Thoracic aorta (tissue), 2 donors: ENCODE data around the gene PUSL1. TPM values are rescaled to one million over a fixed set of nuclear protein-coding genes. Genes with fewer than 3 reads are reported as not detected.

Experiments used
- ATAC-seq: fragments of 150-250 bp; one replicate; pipeline ENCODE4 v1.8.0; 2017; ENCODE audit warnings: low read depth; ENCODE audit not compliant: insufficient number of reproducible peaks, low FRiP score
- DNase-seq: peaks from one replicate; pipeline ENCODE4 v3.0.0-alpha.2; 2020; ENCODE audit warnings: low spot score
- H3K27ac ChIP-seq, 2 donors: fragments of 200-600 bp; sonication (generic); 1 replicate in 1 of 2; 2 replicates in 1 of 2; pipeline ENCODE4 v1.5.1; 2016; ENCODE audit warnings: mild to moderate bottlenecking in 2 of 2, moderate library complexity in 2 of 2
- H3K27me3 ChIP-seq: fragments of 200-600 bp; sonication (generic); replicated peaks from 2 replicates; pipeline ENCODE4 v1.6.0; 2016; ENCODE audit warnings: mild to moderate bottlenecking; ENCODE audit not compliant: insufficient read depth
- H3K36me3 ChIP-seq: fragments of 200-600 bp; sonication (generic); one replicate; pipeline ENCODE4 v1.5.1; 2016
- H3K4me1 ChIP-seq, 2 donors: fragments of 200-600 bp; sonication (generic); 1 replicate in 1 of 2; 2 replicates in 1 of 2; pipeline versions ENCODE4 v1.5.1 to v1.6.0; 2016; ENCODE audit warnings: low read depth in 2 of 2, mild to moderate bottlenecking in 1 of 2; ENCODE audit not compliant: control insufficient read depth in 1 of 2
- H3K4me3 ChIP-seq: fragments of 200-600 bp; sonication (generic); 2 replicates; pipeline ENCODE4 v1.5.1; 2016; ENCODE audit warnings: mild to moderate bottlenecking
- H3K9me3 ChIP-seq: fragments of 200-600 bp; sonication (generic); 2 replicates; pipeline ENCODE4 v1.5.1; 2016
- CTCF ChIP-seq: fragments of 200-600 bp; sonication (generic); IDR thresholded peaks from one replicate; pipeline ENCODE4 v1.5.1; 2019; ENCODE audit warnings: antibody characterized with exemption
- total RNA-seq, 2 donors: library from RNA; depleted of rRNA; stranded (reverse); fragments of >200 nt; gene quantifications; one replicate each; pipeline versions ENCODE4 v1.1.0 to v1.2.3, GENCODE V29; 2016

Gene PUSL1
- total RNA-seq, 2 donors from 2014 or later: 22.1 to 22.6 TPM

- no peak for DNase-seq
- H3K9me3 ChIP-seq: no peaks in the 10 kb centered on the region
- H3K27ac ChIP-seq: peak overlapping the region; percentile 97 to 99
- H3K36me3 ChIP-seq: peaks cover 12% of the 10 kb centered on the region
- peak overlapping the region; percentile 87 for H3K4me3 ChIP-seq
- H3K27me3 ChIP-seq: no peaks in the 10 kb centered on the region
- no peak for ATAC-seq
- no peak for TF ChIP-seq CTCF
- peaks cover 32 to 74% of the 10 kb centered on the region in 2 donors for H3K4me1 ChIP-seq
Observed at GRCh38 chr1:1356796-1357401, 48.5 kb downstream of the PUSL1 start.

DNA sequence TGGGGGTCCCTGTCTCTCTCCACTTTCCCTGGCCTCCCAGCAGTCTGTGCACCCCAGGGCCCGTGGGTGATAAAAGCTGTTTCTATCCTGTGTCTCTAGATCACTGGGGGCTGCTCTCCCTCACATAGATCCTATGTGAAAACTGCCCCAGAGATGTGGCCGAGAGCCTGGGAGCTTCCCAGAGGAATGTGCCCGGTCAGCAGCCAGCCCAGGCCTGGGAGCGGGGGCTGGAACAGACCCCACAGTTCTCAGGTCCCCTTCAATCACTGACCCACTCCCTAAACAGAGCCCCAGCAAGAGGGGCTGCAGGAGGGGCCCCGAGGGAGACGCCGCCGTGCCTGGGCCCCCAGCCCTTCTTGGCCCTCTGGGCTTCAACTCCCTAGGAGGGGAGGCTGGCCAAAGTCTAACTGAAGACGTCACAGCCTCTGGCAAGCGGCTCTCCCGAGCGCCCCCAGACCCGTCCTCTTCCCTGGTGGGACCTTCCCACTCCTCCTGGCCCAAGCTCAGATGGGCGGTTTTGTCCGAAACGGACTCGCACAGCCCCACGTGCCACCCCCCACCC, 49.6 kb downstream of the PUSL1 start:
- ATAC-seq (no peak), DNase-seq (no peak)
- no peak for TF ChIP-seq CTCF
- Histone ChIP-seq H3K9me3 (no peaks in the 10 kb centered on the region), H3K4me1 (peaks cover 32 to 70% of the 10 kb centered on the region in 2 donors), H3K27me3 (no peaks in the 10 kb centered on the region), H3K4me3 (peak overlapping the region; percentile 87), H3K27ac (peak overlapping the region; percentile 97 to 99), H3K36me3 (peaks cover 12% of the 10 kb centered on the region)

GRCh38 chr1:1358433-1359271, 50.3 kb downstream of the PUSL1 start, which contains the start of gene MXRA8:
Gene MXRA8 (minus strand): TSS chr1:1358555. CDS start chr1:1358504, 51 bp downstream.
- peak; percentile 50 for ATAC-seq

DNA sequence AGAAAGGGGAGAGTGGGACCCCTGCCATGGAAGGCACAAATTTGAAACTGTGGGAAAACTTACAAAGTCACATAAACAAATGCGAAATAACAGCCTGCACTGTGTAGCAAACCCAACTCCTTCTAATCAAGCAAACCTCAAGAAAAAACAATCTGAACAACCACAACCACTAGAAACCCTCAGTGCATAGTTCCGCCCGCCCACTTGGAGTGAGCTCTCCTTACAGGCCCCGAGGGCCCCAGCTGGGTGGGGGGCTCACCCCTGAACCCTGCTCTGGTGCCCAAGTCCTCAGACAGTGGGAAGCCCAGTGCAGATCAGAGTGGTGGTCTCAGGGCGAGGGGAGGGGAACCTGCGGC, 50.9 kb downstream of the PUSL1 start:
- peak overlapping the region; percentile 87 for H3K4me3 ChIP-seq
- DNase-seq: no peak
- ATAC-seq: no peak
- no peaks in the 10 kb centered on the region for H3K27me3 ChIP-seq
- H3K4me1 ChIP-seq: peaks cover 32 to 57% of the 10 kb centered on the region in 2 donors
- peak overlapping the region; percentile 97 to 99 for H3K27ac ChIP-seq
- peaks cover 3% of the 10 kb centered on the region for H3K36me3 ChIP-seq
- no peak for TF ChIP-seq CTCF
- H3K9me3 ChIP-seq: no peaks in the 10 kb centered on the region

More at GRCh38 chr1:1358433-1359271, 50.3 kb downstream of the PUSL1 start, which contains the start of gene MXRA8:
- peak within 1 kb of the TSS; percentile 87 for H3K4me3 ChIP-seq
- H3K27me3 ChIP-seq: no peaks in the 10 kb centered on the region
- no peak for TF ChIP-seq CTCF
- H3K4me1 ChIP-seq: peaks cover 32 to 63% of the 10 kb centered on the region in 2 donors
- no peaks in the 10 kb centered on the region for H3K9me3 ChIP-seq
- peak; percentile 37 for DNase-seq
- peaks cover 9% of the 10 kb centered on the region for H3K36me3 ChIP-seq
- peak within 1 kb of the TSS; percentile 97 to 99 for H3K27ac ChIP-seq
